Mucosa of descending colon (tissue), 3 donors: ENCODE results near the gene CSTA. TPM values are rescaled to one million over a fixed set of nuclear protein-coding genes. Genes with fewer than 3 reads are reported as not detected.

Experiments used
- ATAC-seq: fragments of 200-7000 bp; cut with Tn5 transposase; one replicate; pipeline ENCODE4 v1.9.1; 2020; ENCODE audit warnings: mild to moderate bottlenecking, moderate library complexity
- DNase-seq, 3 donors: peaks; one replicate each; pipeline ENCODE4 v3.0.0-alpha.2; 2020
- H3K36me3 ChIP-seq: fragments of 200-600 bp; one replicate; pipeline ENCODE4 v1.8.0; 2021; ENCODE audit warnings: low read depth, mild to moderate bottlenecking
- H3K4me1 ChIP-seq: fragments of 200-600 bp; one replicate; pipeline ENCODE4 v1.8.0; 2021; ENCODE audit warnings: low read depth, mild to moderate bottlenecking
- H3K4me3 ChIP-seq: fragments of 200-600 bp; one replicate; pipeline ENCODE4 v1.8.0; 2021; ENCODE audit warnings: mild to moderate bottlenecking
- H3K9me3 ChIP-seq: fragments of 200-600 bp; one replicate; pipeline ENCODE4 v1.8.0; 2021; ENCODE audit warnings: mild to moderate bottlenecking
- intact Hi-C, 2 donors: fragments of 100-400 bp; cut with DNase I in 1 of 2; cut with micrococcal nuclease in 1 of 2; formaldehyde crosslinking; loops; one replicate each; pipeline versions ENCODE4 v1.11.0 to v1.11.1; 2022; cut with DNase I, micrococcal nuclease
- total RNA-seq, 3 donors: library from RNA; stranded (reverse); fragmentation: NEBNext Ultra II Directional in 2 of 3; extraction: Animal tissue kit (Norgen Biotek cat#: 25700) in 2 of 3; gene quantifications; one replicate each; pipeline versions ENCODE4 v1.2.1 to v1.2.4, GENCODE V29; 2021 to 2023
- TF ChIP-seq, protein P1 (sequence below): fragments of 200-600 bp; IDR thresholded peaks from one replicate; pipeline ENCODE4 v1.8.0; 2022; ENCODE audit warnings: antibody characterized with exemption, mild to moderate bottlenecking
- donor health status: DM: no; HTN: no; CAD: no; lungs with moderate emphysema.
- donor health status: DM: no; HTN: no; CAD: no.
- donor health status: DM: no; HTN: yes; CAD: no.

Gene CSTA
- total RNA-seq, 3 donors from 2014 or later, result 0.96 to 1.8 (median 1.5) TPM

DNA sequence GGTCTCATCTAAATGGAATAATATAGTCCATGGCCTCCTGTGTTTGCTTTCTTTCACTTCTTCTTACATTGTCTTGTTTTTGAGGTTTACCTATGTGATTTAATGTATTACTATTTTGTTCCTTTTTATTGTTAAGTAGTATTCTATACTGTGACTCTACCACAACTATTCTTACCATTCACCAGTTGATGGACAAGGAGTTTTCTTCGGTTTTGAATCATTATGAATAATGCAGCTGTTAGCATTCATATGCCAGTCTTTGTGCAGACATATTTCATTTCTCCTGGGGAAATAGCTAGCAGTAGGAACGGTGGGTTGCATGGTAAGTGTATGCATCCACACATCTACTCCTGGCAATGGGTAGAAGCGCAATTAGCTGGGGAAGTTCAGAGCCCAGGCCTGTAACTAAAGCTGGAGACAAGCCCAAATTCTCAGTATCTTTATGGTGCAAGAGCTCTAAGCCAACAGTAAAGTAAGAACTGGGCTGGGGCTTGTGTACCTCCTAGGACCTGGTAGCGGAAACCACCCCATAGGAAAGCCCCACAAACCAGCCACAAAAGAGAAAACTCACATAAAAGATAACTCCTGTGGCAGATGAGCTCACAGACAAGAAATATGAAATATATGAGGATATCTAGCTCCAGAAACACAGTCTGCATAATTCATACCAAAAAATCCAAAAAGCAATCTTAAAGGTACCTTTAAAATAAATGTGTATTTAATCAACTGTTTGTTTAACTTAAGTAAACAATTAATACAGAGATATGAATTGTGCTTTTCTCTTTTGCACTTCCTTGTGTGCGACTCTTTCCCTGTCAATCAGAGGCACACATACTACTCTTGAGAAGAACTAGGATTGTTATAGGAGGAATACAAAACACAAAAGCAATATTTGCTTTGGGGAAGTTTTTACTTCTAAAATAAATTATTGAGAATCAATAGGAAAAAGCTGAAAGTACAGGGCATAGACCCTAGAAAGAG, 2.7 kb upstream of the CSTA start:
- no peak overlapping the region for H3K4me3 ChIP-seq
- intact Hi-C loops, result no loop called here
- no peak for DNase-seq
- ATAC-seq, result peak; percentile 40
- TF ChIP-seq, protein P1, sequence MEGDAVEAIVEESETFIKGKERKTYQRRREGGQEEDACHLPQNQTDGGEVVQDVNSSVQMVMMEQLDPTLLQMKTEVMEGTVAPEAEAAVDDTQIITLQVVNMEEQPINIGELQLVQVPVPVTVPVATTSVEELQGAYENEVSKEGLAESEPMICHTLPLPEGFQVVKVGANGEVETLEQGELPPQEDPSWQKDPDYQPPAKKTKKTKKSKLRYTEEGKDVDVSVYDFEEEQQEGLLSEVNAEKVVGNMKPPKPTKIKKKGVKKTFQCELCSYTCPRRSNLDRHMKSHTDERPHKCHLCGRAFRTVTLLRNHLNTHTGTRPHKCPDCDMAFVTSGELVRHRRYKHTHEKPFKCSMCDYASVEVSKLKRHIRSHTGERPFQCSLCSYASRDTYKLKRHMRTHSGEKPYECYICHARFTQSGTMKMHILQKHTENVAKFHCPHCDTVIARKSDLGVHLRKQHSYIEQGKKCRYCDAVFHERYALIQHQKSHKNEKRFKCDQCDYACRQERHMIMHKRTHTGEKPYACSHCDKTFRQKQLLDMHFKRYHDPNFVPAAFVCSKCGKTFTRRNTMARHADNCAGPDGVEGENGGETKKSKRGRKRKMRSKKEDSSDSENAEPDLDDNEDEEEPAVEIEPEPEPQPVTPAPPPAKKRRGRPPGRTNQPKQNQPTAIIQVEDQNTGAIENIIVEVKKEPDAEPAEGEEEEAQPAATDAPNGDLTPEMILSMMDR, result no peak
- H3K36me3 ChIP-seq, result no peaks in the 10 kb centered on the region
- H3K9me3 ChIP-seq, result peaks cover 4% of the 10 kb centered on the region
- H3K4me1 ChIP-seq, result peaks cover 4% of the 10 kb centered on the region

DNA sequence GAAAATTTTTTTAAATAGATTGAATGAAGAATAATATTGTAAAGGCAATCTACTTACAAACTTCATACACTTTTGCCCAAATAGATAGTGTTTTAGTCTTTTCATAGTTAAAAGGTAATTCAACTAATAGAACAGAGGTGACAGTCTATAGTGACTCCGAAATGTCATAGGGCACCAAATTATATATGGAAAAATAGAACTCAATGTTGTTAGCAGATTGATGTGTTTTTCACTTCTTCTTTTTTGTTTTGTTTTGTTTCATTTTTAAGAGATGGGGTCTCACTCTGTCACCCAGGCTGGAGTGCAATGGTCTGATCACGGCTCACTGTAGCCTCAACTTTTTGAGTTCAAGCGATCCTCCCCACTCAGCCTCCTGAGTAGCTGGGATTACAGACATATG, 721 bp downstream of the CSTA start:
- H3K4me3 ChIP-seq, result no peak overlapping the region
- ATAC-seq (no peak), DNase-seq (no peak)
- intact Hi-C loops, result no loop called here
- no peaks in the 10 kb centered on the region for H3K9me3 ChIP-seq
- peaks cover 4% of the 10 kb centered on the region for H3K4me1 ChIP-seq
- H3K36me3 ChIP-seq, result no peaks in the 10 kb centered on the region
- TF ChIP-seq, protein P1, result no peak

DNA sequence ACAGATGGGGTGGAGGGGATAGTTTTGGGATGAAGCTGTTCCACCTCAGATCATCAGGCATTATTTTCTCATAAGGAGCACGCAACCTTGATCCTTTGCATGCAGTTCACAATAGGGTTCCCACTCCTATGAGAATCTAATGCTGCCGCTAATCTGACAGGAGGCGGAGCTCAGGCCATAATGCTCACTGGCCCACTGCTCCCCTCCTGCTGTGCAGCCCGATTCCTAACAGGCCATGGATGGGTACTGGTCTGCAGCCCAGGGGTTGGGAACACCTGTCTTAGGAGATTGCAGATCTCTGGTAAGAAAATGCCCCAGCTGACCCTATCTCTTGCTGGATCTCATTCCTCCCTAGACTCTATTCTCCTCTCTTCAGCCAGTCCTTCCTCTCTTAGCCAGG, 6.8 kb downstream of the CSTA start:
- DNase-seq (no peak), ATAC-seq (no peak)
- Histone ChIP-seq H3K4me3 (no peak overlapping the region), H3K36me3 (no peaks in the 10 kb centered on the region), H3K4me1 (no peaks in the 10 kb centered on the region), H3K9me3 (no peaks in the 10 kb centered on the region)
- TF ChIP-seq, protein P1, result no peak
- intact Hi-C loops, result no loop called here

DNA sequence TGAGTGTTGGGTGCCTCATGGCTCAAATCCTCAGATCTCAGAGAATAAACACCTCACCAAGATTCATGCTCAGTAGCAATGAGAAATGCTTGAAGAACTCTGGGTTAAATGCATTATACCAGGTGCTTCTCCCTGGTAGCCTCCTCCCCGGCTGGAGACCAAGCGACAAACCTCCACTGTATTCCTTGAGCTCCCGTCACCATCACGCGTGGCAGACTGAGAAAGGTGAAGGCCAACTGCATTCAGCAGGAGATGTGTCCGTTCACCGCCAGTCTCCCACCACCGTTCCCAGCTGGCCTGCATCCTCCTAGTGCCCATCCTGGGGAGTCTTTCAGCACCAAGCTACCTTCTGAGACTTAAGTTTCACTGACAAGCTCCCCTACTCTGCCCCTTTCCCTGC, 7.5 kb downstream of the CSTA start:
- H3K4me1 ChIP-seq, result no peaks in the 10 kb centered on the region
- no peaks in the 10 kb centered on the region for H3K9me3 ChIP-seq
- H3K4me3 ChIP-seq, result no peak overlapping the region
- H3K36me3 ChIP-seq, result no peaks in the 10 kb centered on the region
- intact Hi-C loops, result no loop called here
- DNase-seq (no peak), ATAC-seq (no peak)
- TF ChIP-seq, protein P1, result no peak

DNA sequence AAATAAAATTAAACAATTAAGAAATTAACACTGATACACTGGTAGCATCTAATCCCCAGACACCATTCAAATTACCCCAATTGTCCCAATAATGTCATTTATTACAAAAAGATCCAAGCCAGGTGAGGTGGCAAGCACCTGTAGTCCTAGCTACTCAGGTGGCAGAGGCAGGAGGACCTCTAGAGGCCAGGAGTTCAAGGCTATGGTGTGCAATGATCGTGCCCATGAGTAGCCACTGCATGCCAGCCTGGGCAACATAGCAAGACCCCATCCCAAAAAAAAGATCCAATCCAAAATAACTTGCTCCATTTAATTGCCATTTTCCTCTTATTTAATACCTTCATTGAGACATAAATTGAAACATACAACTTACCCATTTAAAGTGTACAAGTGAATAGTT, 17.8 kb downstream of the CSTA start:
- intact Hi-C loops, result no loop called here
- Histone ChIP-seq H3K9me3 (no peaks in the 10 kb centered on the region), H3K4me3 (no peak overlapping the region), H3K36me3 (no peaks in the 10 kb centered on the region), H3K4me1 (no peaks in the 10 kb centered on the region)
- DNase-seq, result no peak
- TF ChIP-seq, protein P1, result no peak
- no peak for ATAC-seq
